Liver (tissue), 9 donors: ENCODE data around the gene SKAP2. TPM values are rescaled to one million over a fixed set of nuclear protein-coding genes. Genes with fewer than 3 reads are reported as not detected.

Experiments
- DNase-seq: peaks from one replicate; pipeline ENCODE4 v3.0.0-alpha.2; 2017; ENCODE audit warnings: low spot score
- H3K27ac ChIP-seq, 2 donors: one replicate each; pipeline ENCODE4 v1.7.0; 2013; ENCODE audit warnings: inconsistent platforms in 2 of 2, low read length in 2 of 2, control low read depth in 1 of 2, low read depth in 1 of 2, mild to moderate bottlenecking in 1 of 2
- H3K27me3 ChIP-seq, 4 donors: one replicate each; pipeline versions ENCODE4 v1.6.1 to v1.7.0; 2013; ENCODE audit warnings: low read length in 3 of 4, inconsistent platforms in 1 of 4, mild to moderate bottlenecking in 1 of 4, moderate library complexity in 1 of 4; ENCODE audit not compliant: control insufficient read depth in 4 of 4, insufficient read depth in 4 of 4
- H3K36me3 ChIP-seq, 4 donors: one replicate each; pipeline versions ENCODE4 v1.6.1 to v1.7.0; 2013; ENCODE audit warnings: low read length in 3 of 4, mild to moderate bottlenecking in 3 of 4, low read depth in 1 of 4, moderate library complexity in 1 of 4; ENCODE audit not compliant: control insufficient read depth in 4 of 4, insufficient read depth in 3 of 4
- H3K4me1 ChIP-seq, 4 donors: one replicate each; pipeline versions ENCODE4 v1.6.1 to v1.7.0; 2013; ENCODE audit warnings: low read length in 3 of 4, mild to moderate bottlenecking in 3 of 4, moderate library complexity in 1 of 4; ENCODE audit not compliant: control insufficient read depth in 4 of 4, insufficient read depth in 4 of 4
- H3K4me3 ChIP-seq, 3 donors: one replicate each; pipeline versions ENCODE4 v1.6.1 to v1.7.0; 2013; ENCODE audit warnings: low read length in 3 of 3, control low read depth in 1 of 3, low read depth in 1 of 3, mild to moderate bottlenecking in 1 of 3
- H3K9ac ChIP-seq, 2 donors: one replicate each; pipeline ENCODE4 v1.7.0; 2013; ENCODE audit warnings: low read length in 2 of 2, mild to moderate bottlenecking in 2 of 2, moderate library complexity in 2 of 2, control low read depth in 1 of 2, low read depth in 1 of 2
- H3K9me3 ChIP-seq, 4 donors: one replicate each; pipeline versions ENCODE4 v1.6.1 to v1.7.0; 2013; ENCODE audit warnings: low read length in 3 of 4; ENCODE audit not compliant: control insufficient read depth in 4 of 4
- FOXA2 ChIP-seq: IDR thresholded peaks from 2 replicates; pipeline ENCODE4 v1.6.1; 2016; ENCODE audit warnings: antibody characterized with exemption
- GABPA ChIP-seq, 2 donors: IDR thresholded peaks in 1 of 2; conservative IDR thresholded peaks in 1 of 2; 2 replicates each; pipeline ENCODE4 v1.6.1; 2016; ENCODE audit warnings: antibody characterized with exemption in 2 of 2, mild to moderate bottlenecking in 1 of 2, moderate library complexity in 1 of 2
- HNF4A ChIP-seq, 2 donors: conservative IDR thresholded peaks; 2 replicates each; pipeline ENCODE4 v1.6.1; 2016; ENCODE audit warnings: antibody characterized with exemption in 2 of 2, mild to moderate bottlenecking in 2 of 2
- HNF4G ChIP-seq: IDR thresholded peaks from 2 replicates; pipeline ENCODE4 v1.6.1; 2016; ENCODE audit warnings: antibody characterized with exemption
- JUND ChIP-seq, 2 donors: IDR thresholded peaks; 2 replicates each; pipeline ENCODE4 v1.6.1; 2016; ENCODE audit warnings: antibody characterized with exemption in 2 of 2
- RXRA ChIP-seq, 2 donors: IDR thresholded peaks; 2 replicates each; pipeline ENCODE4 v1.6.1; 2017 to 2018; ENCODE audit warnings: antibody characterized with exemption in 2 of 2, mild to moderate bottlenecking in 1 of 2
- SP1 ChIP-seq: IDR thresholded peaks from 2 replicates; pipeline ENCODE4 v1.6.1; 2018; ENCODE audit warnings: antibody characterized with exemption, mild to moderate bottlenecking
- whole genome bisulfite sequencing: extraction: QIAGEN DNeasy Blood & Tissue Kit; methylation state at CpG from one replicate; pipeline ENCODE4 v1.1.7; 2013; 5-methylcytosine and 5-hydroxymethylcytosine counted together
- polyA plus RNA-seq, 2 donors: library from polyadenylated mRNA; stranded (reverse) in 1 of 2; unstranded in 1 of 2; fragments of 200-250 nt in 1 of 2; fragments of >200 nt in 1 of 2; fragmentation: Nextera tagmentation in 1 of 2; extraction: Ambion mirVana in 1 of 2; gene quantifications; one replicate each; pipeline versions ENCODE4 v1.2.1 to v1.2.3, GENCODE V29; 2013 to 2015
- total RNA-seq, 2 donors: library from RNA; depleted of rRNA; stranded (reverse); fragments of >200 nt; gene quantifications; one replicate each; pipeline ENCODE4 v1.2.3, GENCODE V29; 2014
- TF ChIP-seq, protein P1 (sequence below): IDR thresholded peaks from 2 replicates; pipeline ENCODE4 v1.6.1; 2016; ENCODE audit warnings: antibody characterized with exemption, mild to moderate bottlenecking
- TF ChIP-seq, protein P2 (sequence below): fragments of 150-350 bp; IDR thresholded peaks from 2 replicates; pipeline ENCODE4 v1.5.1; 2017; ENCODE audit warnings: improper control_type of control experiment, low read depth, low read length; ENCODE audit not compliant: missing input control
- TF ChIP-seq, protein P3 (sequence below): IDR thresholded peaks from 2 replicates; pipeline ENCODE4 v1.6.1; 2016; ENCODE audit warnings: antibody characterized with exemption
- TF ChIP-seq, protein P4 (sequence below): IDR thresholded peaks from 2 replicates; pipeline ENCODE4 v1.6.1; 2016; ENCODE audit warnings: antibody characterized with exemption
- TF ChIP-seq, protein P5 (sequence below): IDR thresholded peaks from 2 replicates; pipeline ENCODE4 v1.6.1; 2016; ENCODE audit warnings: antibody characterized with exemption
- donor health status: healthy.
- donor health status: healthy.
- donor health status: healthy.
- donor health status: healthy.
- donor health status: healthy.

Gene SKAP2
- total and polyA plus RNA-seq, 4 donors = 3.4 to 9.2 (median 5.1) TPM

DNA sequence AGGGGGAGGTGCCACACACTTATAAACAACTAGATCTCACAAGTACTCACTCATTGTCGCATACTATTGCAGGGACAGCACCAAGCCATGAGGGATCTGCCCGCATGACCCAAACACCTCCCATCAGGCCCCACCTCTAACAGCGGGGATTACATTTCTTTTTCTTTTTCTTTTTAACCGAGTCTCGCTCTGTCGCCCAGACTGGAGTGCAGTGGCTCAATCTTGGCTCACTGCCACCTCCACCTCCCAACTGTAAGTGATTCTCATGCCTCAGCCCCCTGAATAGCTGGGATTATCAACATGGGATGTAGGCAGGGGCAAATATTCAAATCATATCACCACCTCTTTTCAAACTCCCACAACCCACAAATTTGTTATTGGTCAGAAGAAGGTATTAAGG lies 76.7 kb downstream of the SKAP2 start:
- DNase-seq = no peak
- H3K36me3 ChIP-seq = peaks cover 0 to 5% (median 0%) of the 10 kb centered on the region in 4 donors
- WGBS = 97% methylated on average over 6 of the region's 6 CpGs
- H3K4me3 ChIP-seq = no peak overlapping the region
- H3K9ac ChIP-seq = no peak overlapping the region
- no peaks in the 10 kb centered on the region for H3K27me3 ChIP-seq
- H3K27ac ChIP-seq = no peak overlapping the region
- H3K4me1 ChIP-seq = no peaks in the 10 kb centered on the region
- TF ChIP-seq HNF4A (conservative IDR thresholded peaks at IDR 0.05) (no peak), SP1 (no peak)
- H3K9me3 ChIP-seq = no peaks in the 10 kb centered on the region

DNA sequence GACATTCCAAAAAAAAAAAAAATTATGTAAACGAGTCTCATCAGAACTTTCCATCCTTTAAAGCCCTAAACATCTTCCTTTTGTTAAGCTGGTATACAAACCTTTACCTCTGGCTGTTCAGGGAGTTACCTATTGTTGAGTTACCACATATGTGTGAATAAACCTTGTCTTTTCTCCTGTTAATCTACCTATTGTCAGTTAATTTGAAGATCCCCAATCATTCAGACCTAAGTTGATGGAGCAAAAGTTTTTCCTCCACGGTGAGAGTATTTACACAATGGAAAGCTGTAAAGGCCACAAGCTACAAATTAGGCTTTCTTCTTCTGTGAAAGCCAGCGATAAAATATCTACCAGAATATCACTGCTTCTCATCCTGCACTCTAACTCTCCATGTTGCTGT lies 80.3 kb downstream of the SKAP2 start:
- Histone ChIP-seq H3K4me1 (no peaks in the 10 kb centered on the region), H3K4me3 (no peak overlapping the region), H3K9me3 (no peaks in the 10 kb centered on the region), H3K36me3 (peaks cover 0 to 5% (median 0%) of the 10 kb centered on the region in 4 donors), H3K9ac (no peak overlapping the region), H3K27me3 (no peaks in the 10 kb centered on the region), H3K27ac (no peak overlapping the region)
- WGBS = 70% methylated on average over 3 of the region's 3 CpGs
- TF ChIP-seq HNF4G (no peak), FOXA2 (no peak), RXRA (IDR thresholded peaks at IDR 0.05) (no peak), HNF4A (conservative IDR thresholded peaks at IDR 0.05) (no peak), JUND (IDR thresholded peaks at IDR 0.05) (no peak), GABPA (IDR thresholded peaks at IDR 0.05 in 1 of 2, conservative IDR thresholded peaks at IDR 0.05 in 1 of 2) (no peak), SP1 (no peak)
- TF ChIP-seq, protein P1, sequence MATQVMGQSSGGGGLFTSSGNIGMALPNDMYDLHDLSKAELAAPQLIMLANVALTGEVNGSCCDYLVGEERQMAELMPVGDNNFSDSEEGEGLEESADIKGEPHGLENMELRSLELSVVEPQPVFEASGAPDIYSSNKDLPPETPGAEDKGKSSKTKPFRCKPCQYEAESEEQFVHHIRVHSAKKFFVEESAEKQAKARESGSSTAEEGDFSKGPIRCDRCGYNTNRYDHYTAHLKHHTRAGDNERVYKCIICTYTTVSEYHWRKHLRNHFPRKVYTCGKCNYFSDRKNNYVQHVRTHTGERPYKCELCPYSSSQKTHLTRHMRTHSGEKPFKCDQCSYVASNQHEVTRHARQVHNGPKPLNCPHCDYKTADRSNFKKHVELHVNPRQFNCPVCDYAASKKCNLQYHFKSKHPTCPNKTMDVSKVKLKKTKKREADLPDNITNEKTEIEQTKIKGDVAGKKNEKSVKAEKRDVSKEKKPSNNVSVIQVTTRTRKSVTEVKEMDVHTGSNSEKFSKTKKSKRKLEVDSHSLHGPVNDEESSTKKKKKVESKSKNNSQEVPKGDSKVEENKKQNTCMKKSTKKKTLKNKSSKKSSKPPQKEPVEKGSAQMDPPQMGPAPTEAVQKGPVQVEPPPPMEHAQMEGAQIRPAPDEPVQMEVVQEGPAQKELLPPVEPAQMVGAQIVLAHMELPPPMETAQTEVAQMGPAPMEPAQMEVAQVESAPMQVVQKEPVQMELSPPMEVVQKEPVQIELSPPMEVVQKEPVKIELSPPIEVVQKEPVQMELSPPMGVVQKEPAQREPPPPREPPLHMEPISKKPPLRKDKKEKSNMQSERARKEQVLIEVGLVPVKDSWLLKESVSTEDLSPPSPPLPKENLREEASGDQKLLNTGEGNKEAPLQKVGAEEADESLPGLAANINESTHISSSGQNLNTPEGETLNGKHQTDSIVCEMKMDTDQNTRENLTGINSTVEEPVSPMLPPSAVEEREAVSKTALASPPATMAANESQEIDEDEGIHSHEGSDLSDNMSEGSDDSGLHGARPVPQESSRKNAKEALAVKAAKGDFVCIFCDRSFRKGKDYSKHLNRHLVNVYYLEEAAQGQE = no peak
- TF ChIP-seq, protein P2, sequence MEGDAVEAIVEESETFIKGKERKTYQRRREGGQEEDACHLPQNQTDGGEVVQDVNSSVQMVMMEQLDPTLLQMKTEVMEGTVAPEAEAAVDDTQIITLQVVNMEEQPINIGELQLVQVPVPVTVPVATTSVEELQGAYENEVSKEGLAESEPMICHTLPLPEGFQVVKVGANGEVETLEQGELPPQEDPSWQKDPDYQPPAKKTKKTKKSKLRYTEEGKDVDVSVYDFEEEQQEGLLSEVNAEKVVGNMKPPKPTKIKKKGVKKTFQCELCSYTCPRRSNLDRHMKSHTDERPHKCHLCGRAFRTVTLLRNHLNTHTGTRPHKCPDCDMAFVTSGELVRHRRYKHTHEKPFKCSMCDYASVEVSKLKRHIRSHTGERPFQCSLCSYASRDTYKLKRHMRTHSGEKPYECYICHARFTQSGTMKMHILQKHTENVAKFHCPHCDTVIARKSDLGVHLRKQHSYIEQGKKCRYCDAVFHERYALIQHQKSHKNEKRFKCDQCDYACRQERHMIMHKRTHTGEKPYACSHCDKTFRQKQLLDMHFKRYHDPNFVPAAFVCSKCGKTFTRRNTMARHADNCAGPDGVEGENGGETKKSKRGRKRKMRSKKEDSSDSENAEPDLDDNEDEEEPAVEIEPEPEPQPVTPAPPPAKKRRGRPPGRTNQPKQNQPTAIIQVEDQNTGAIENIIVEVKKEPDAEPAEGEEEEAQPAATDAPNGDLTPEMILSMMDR = no peak
- TF ChIP-seq, protein P3, sequence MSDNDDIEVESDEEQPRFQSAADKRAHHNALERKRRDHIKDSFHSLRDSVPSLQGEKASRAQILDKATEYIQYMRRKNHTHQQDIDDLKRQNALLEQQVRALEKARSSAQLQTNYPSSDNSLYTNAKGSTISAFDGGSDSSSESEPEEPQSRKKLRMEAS = no peak
- TF ChIP-seq, protein P4, sequence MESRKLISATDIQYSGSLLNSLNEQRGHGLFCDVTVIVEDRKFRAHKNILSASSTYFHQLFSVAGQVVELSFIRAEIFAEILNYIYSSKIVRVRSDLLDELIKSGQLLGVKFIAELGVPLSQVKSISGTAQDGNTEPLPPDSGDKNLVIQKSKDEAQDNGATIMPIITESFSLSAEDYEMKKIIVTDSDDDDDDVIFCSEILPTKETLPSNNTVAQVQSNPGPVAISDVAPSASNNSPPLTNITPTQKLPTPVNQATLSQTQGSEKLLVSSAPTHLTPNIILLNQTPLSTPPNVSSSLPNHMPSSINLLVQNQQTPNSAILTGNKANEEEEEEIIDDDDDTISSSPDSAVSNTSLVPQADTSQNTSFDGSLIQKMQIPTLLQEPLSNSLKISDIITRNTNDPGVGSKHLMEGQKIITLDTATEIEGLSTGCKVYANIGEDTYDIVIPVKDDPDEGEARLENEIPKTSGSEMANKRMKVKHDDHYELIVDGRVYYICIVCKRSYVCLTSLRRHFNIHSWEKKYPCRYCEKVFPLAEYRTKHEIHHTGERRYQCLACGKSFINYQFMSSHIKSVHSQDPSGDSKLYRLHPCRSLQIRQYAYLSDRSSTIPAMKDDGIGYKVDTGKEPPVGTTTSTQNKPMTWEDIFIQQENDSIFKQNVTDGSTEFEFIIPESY = no peak
- TF ChIP-seq, protein P5, sequence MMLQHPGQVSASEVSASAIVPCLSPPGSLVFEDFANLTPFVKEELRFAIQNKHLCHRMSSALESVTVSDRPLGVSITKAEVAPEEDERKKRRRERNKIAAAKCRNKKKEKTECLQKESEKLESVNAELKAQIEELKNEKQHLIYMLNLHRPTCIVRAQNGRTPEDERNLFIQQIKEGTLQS = no peak
- DNase-seq = no peak
